Endothelial cell of umbilical vein (primary cell): ENCODE results near the gene HTR6. TPM values are rescaled to one million over a fixed set of nuclear protein-coding genes. Genes with fewer than 3 reads are reported as not detected.

Experiments
- BruUV-seq: library from RNA; stranded (reverse); fragments of 400-500 nt; replicated peaks from 2 replicates; lab custom pipeline; 2021; lab: Mats Ljungman, UMichigan
- CTCF ChIA-PET: fragments of 300-600, 350-600 bp; sonication (Branson Sonifier 250); formaldehyde crosslinking; loops from one replicate; lab custom pipeline; 2021; ENCODE audit warnings: antibody characterized with exemption, inconsistent platforms; lab: Charles Lee
- POLR2A ChIA-PET: fragments of 300-600, 350-600 bp; sonication (Branson Sonifier 250); formaldehyde crosslinking; loops from one replicate; lab custom pipeline; 2021; ENCODE audit warnings: antibody characterized with exemption, inconsistent platforms; lab: Charles Lee
- DNase-seq: peaks from one replicate; pipeline ENCODE4 v3.0.0-alpha.2; 2011; ENCODE audit warnings: low read depth, low spot score
- FAIRE-seq: peaks from 2 replicates; lab custom pipeline; 2011; peaks lifted over from hg19 to GRCh38; lab: Jason Lieb, UNC
- H2AFZ ChIP-seq: 2 replicates; pipeline ENCODE4 v1.6.0; 2012; ENCODE audit warnings: low read depth, low read length, control low read depth, inconsistent platforms
- H3K27ac ChIP-seq: 2 replicates; pipeline ENCODE4 v1.5.1; 2011; ENCODE audit warnings: low read depth, mild to moderate bottlenecking, control low read depth, low read length, moderate library complexity; ENCODE audit not compliant: insufficient read depth
- H3K27me3 ChIP-seq, 2 experiments: 2 replicates each; pipeline versions ENCODE4 v1.6.0 to v1.6.1; 2011; ENCODE audit warnings: low read length in 2 of 2, mixed read lengths in 1 of 2; ENCODE audit not compliant: control insufficient read depth in 2 of 2, insufficient read depth in 2 of 2
- H3K36me3 ChIP-seq, 2 experiments: 2 replicates in 1 of 2; 3 replicates in 1 of 2; pipeline ENCODE4 v1.5.1; 2011; ENCODE audit warnings: low read length in 2 of 2, mild to moderate bottlenecking in 1 of 2, moderate library complexity in 1 of 2; ENCODE audit not compliant: control insufficient read depth in 2 of 2, insufficient read depth in 2 of 2; ENCODE audit errors: extremely low read depth in 1 of 2
- H3K4me1 ChIP-seq: 3 replicates; pipeline ENCODE4 v1.5.1; 2011; ENCODE audit warnings: mild to moderate bottlenecking, low read length; ENCODE audit not compliant: control insufficient read depth, insufficient read depth; ENCODE audit errors: extremely low read depth
- H3K4me2 ChIP-seq: 2 replicates; pipeline ENCODE4 v1.6.1; 2011; ENCODE audit warnings: low read length, control low read depth, mixed read lengths; ENCODE audit not compliant: insufficient read depth
- H3K4me3 ChIP-seq, 3 experiments: fragments of 200-600 bp in 1 of 3; sonication (generic), shearing (Covaris generic) in 1 of 3; replicated peaks in 1 of 3; 2 replicates each; pipeline ENCODE4 v1.5.1; 2011 to 2016; ENCODE audit warnings: control low read depth in 3 of 3, low read length in 3 of 3, mild to moderate bottlenecking in 2 of 3, inconsistent platforms in 1 of 3, low read depth in 1 of 3, moderate library complexity in 1 of 3; ENCODE audit not compliant: insufficient read depth in 1 of 3
- H3K79me2 ChIP-seq: 2 replicates; pipeline ENCODE4 v1.6.0; 2012; ENCODE audit warnings: low read length, inconsistent platforms; ENCODE audit not compliant: control insufficient read depth, insufficient read depth
- H3K9ac ChIP-seq: replicated peaks from 2 replicates; pipeline ENCODE3; 2011; ENCODE audit warnings: low read length, control low read depth; ENCODE audit not compliant: insufficient read depth; ENCODE audit errors: extremely low read depth
- H3K9me1 ChIP-seq: replicated peaks from 3 replicates; pipeline ENCODE4 v1.6.0; 2011; ENCODE audit warnings: mild to moderate bottlenecking, low read length; ENCODE audit not compliant: control insufficient read depth, insufficient read depth; ENCODE audit errors: extremely low read depth
- H3K9me3 ChIP-seq: replicated peaks from 2 replicates; pipeline ENCODE4 v1.5.1; 2012; ENCODE audit warnings: low read length, inconsistent platforms; ENCODE audit not compliant: control insufficient read depth, insufficient read depth
- H4K20me1 ChIP-seq: replicated peaks from 2 replicates; pipeline ENCODE3; 2011; ENCODE audit warnings: mild to moderate bottlenecking, low read length; ENCODE audit not compliant: control insufficient read depth, insufficient read depth; ENCODE audit errors: extremely low read depth
- CTCF ChIP-seq, 2 donors: IDR thresholded peaks; 1 replicate in 1 of 2; 2 replicates in 1 of 2; pipeline ENCODE4 v1.5.1; 2011; ENCODE audit warnings: low read length in 2 of 2, mild to moderate bottlenecking in 2 of 2, moderate library complexity in 2 of 2, control low read depth in 1 of 2, inconsistent platforms in 1 of 2, low read depth in 1 of 2; ENCODE audit not compliant: insufficient read depth in 1 of 2; ENCODE audit errors: extremely low read depth in 1 of 2
- EZH2 ChIP-seq: IDR thresholded peaks from 2 replicates; pipeline ENCODE4 v1.6.1; 2012; ENCODE audit warnings: borderline replicate concordance, low read depth, mild to moderate bottlenecking, moderate library complexity, low read length, inconsistent platforms; ENCODE audit not compliant: severe bottlenecking
- FOS ChIP-seq: IDR thresholded peaks from 2 replicates; pipeline ENCODE4 v1.6.1; 2011; ENCODE audit warnings: mild to moderate bottlenecking, low read length, moderate library complexity, borderline replicate concordance; ENCODE audit not compliant: insufficient read depth
- GATA2 ChIP-seq: IDR thresholded peaks from 2 replicates; pipeline ENCODE4 v1.7.0; 2011; ENCODE audit warnings: low read depth, mild to moderate bottlenecking, moderate library complexity, mixed read lengths, low read length; ENCODE audit not compliant: insufficient read length, insufficient read depth
- JUN ChIP-seq: IDR thresholded peaks from 2 replicates; pipeline ENCODE4 v1.6.1; 2011; ENCODE audit warnings: borderline replicate concordance, low read depth; ENCODE audit not compliant: insufficient read length, insufficient read depth
- MYC ChIP-seq: IDR thresholded peaks from one replicate; pipeline ENCODE4 v1.6.1; 2011; ENCODE audit warnings: mild to moderate bottlenecking, low read depth, low read length
- POLR2A ChIP-seq: IDR thresholded peaks from 2 replicates; pipeline ENCODE4 v1.6.1; 2012; ENCODE audit warnings: low read depth, mild to moderate bottlenecking, control low read depth, low read length
- POLR2AphosphoS5 ChIP-seq: IDR thresholded peaks from 2 replicates; pipeline ENCODE4 v1.6.1; 2012; ENCODE audit warnings: low read depth, mild to moderate bottlenecking, control low read depth, low read length, moderate library complexity; ENCODE audit not compliant: insufficient read depth
- dilution Hi-C: fragments of 300-500 bp; cut with MboI; formaldehyde crosslinking; loops from one replicate; pipeline ENCODE4 v1.15.0; 2019; ENCODE audit warnings: low sequenced_read_pairs; ENCODE audit not compliant: extremely low pct_ligation_motif_present
- intact Hi-C: fragments of 100-400 bp; cut with micrococcal nuclease; formaldehyde crosslinking; loops from one replicate; pipeline ENCODE4 v1.10.0; 2022
- polyA plus RNA-seq, 4 experiments: library from polyadenylated mRNA; depleted of rRNA in 3 of 4; stranded (reverse) in 3 of 4; unstranded in 1 of 4; fragments of >200 nt; gene quantifications; 2 replicates each; pipeline versions ENCODE4 v1.2.1 to v1.2.3, GENCODE V29; 2011 to 2012; ENCODE audit warnings: missing spikeins in 1 of 4
- total RNA-seq: library from RNA; stranded (reverse); gene quantifications from 2 replicates; pipeline ENCODE4 v1.2.3, GENCODE V29; 2021
- TF ChIP-seq, protein P1 (sequence below): IDR thresholded peaks from 2 replicates; pipeline ENCODE4 v1.6.1; 2011; ENCODE audit not compliant: insufficient read depth, insufficient read length

Gene HTR6
- total and polyA plus RNA-seq, 2 donors (not counting 3 experiments of a cell fraction or from before 2014, with no cell fraction given): not detected

GRCh38 chr1:19655718-19656080 is 9.0 kb upstream of the HTR6 start:
- TF ChIP-seq, protein P1, sequence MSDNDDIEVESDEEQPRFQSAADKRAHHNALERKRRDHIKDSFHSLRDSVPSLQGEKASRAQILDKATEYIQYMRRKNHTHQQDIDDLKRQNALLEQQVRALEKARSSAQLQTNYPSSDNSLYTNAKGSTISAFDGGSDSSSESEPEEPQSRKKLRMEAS: no peak
- TF ChIP-seq JUN: no peak
- no peak for TF ChIP-seq POLR2A
- no peak for TF ChIP-seq CTCF (IDR thresholded peaks at IDR 0.05; ENCODE audit: extremely low read depth in 1 of 2, insufficient read depth in 1 of 2, low read depth in 1 of 2, low read length in 2 of 2)
- no peak for TF ChIP-seq MYC
- TF ChIP-seq POLR2AphosphoS5: no peak
- TF ChIP-seq GATA2: no peak
- TF ChIP-seq EZH2: no peak
- TF ChIP-seq FOS: no peak
- Histone ChIP-seq H3K36me3 (no peaks in the 10 kb centered on the region), H3K27ac (no peak overlapping the region), H4K20me1 (no peaks in the 10 kb centered on the region), H2AFZ (no peak overlapping the region), H3K9me1 (no peaks in the 10 kb centered on the region), H3K9ac (no peak overlapping the region), H3K27me3 (no peaks in the 10 kb centered on the region), H3K9me3 (no peaks in the 10 kb centered on the region), H3K79me2 (no peaks in the 10 kb centered on the region), H3K4me2 (no peak overlapping the region), H3K4me1 (peaks cover 16% of the 10 kb centered on the region), H3K4me3 (no peak overlapping the region)
- DNase-seq (no peak), FAIRE-seq (no peak)
- no TSS peak for BruUV-seq
- intact Hi-C loops: no loop called here
- dilution Hi-C loops: no loop called here
- CTCF ChIA-PET: no interaction called here
- POLR2A ChIA-PET: no interaction called here
